GM23338 (cell line): ENCODE data around the gene IL23R. TPM values are rescaled to one million over a fixed set of nuclear protein-coding genes. Genes with fewer than 3 reads are reported as not detected.

Experiments used
- ATAC-seq: fragments of 200-7000 bp; cut with Tn5 transposase; 3 replicates; pipeline ENCODE4 v1.9.1; 2020
- DNase-seq: peaks from one replicate; pipeline ENCODE4 v3.0.0-alpha.2; 2015; ENCODE audit warnings: low spot score
- H2AFZ ChIP-seq: fragments of 200-600 bp; sonication (generic); 2 replicates; pipeline ENCODE4 v1.8.0; 2016; ENCODE audit warnings: antibody characterized with exemption, mild to moderate bottlenecking, moderate library complexity
- H3F3A ChIP-seq: fragments of 200-600 bp; sonication (generic); replicated peaks from 2 replicates; pipeline ENCODE4 v1.8.0; 2017; ENCODE audit warnings: antibody characterized with exemption, mixed run types, low read depth
- H3K27ac ChIP-seq: fragments of 200-600 bp; sonication (generic); 2 replicates; pipeline ENCODE4 v1.6.1; 2016; ENCODE audit warnings: low read depth
- H3K27me3 ChIP-seq: fragments of 200-600 bp; sonication (generic); 2 replicates; pipeline ENCODE4 v1.8.0; 2016; ENCODE audit warnings: mild to moderate bottlenecking, mixed run types, moderate library complexity; ENCODE audit not compliant: insufficient read depth
- H3K36me3 ChIP-seq: fragments of 200-600 bp; sonication (generic); 2 replicates; pipeline ENCODE4 v1.8.0; 2016; ENCODE audit warnings: mild to moderate bottlenecking; ENCODE audit not compliant: insufficient read depth
- H3K4me1 ChIP-seq: fragments of 200-600 bp; sonication (generic); 2 replicates; pipeline ENCODE4 v1.8.0; 2016; ENCODE audit warnings: mild to moderate bottlenecking, moderate library complexity; ENCODE audit not compliant: insufficient read depth
- H3K4me2 ChIP-seq: fragments of 200-600 bp; sonication (generic); 2 replicates; pipeline ENCODE4 v1.7.1; 2017; ENCODE audit warnings: mixed run types
- H3K4me3 ChIP-seq: fragments of 200-600 bp; sonication (generic); 2 replicates; pipeline ENCODE4 v1.6.1; 2016; ENCODE audit warnings: mixed run types
- H3K79me2 ChIP-seq: fragments of 200-600 bp; sonication (generic); replicated peaks from 2 replicates; pipeline ENCODE4 v1.8.0; 2017; ENCODE audit warnings: mild to moderate bottlenecking; ENCODE audit not compliant: insufficient read depth
- H3K9me2 ChIP-seq: fragments of 200-600 bp; sonication (generic); 2 replicates; pipeline ENCODE4 v1.8.0; 2017; ENCODE audit not compliant: insufficient read depth
- H4K20me1 ChIP-seq: fragments of 200-600 bp; sonication (generic); replicated peaks from 2 replicates; pipeline ENCODE4 v1.8.0; 2017; ENCODE audit warnings: mild to moderate bottlenecking; ENCODE audit not compliant: insufficient read depth
- H3K27ac Mint-ChIP-seq: 2 replicates; pipeline ENCODE4 v1.8.0; 2020; ENCODE audit warnings: inconsistent platforms, mild to moderate bottlenecking, moderate library complexity, mixed read lengths
- H3K27me3 Mint-ChIP-seq: 3 replicates; pipeline ENCODE4 v1.8.0; 2022; ENCODE audit warnings: low read depth, mild to moderate bottlenecking, moderate library complexity, mixed read lengths, inconsistent platforms; ENCODE audit not compliant: insufficient read depth, poor library complexity
- H3K36me3 Mint-ChIP-seq: 3 replicates; pipeline ENCODE4 v1.8.0; 2021; ENCODE audit warnings: low read depth, mild to moderate bottlenecking, inconsistent platforms, moderate library complexity, mixed read lengths
- H3K4me1 Mint-ChIP-seq: 3 replicates; pipeline ENCODE4 v1.8.0; 2020; ENCODE audit warnings: mild to moderate bottlenecking, inconsistent platforms, mixed read lengths
- H3K4me3 Mint-ChIP-seq: 3 replicates; pipeline ENCODE4 v1.8.0; 2021; ENCODE audit warnings: moderate library complexity, mild to moderate bottlenecking, inconsistent platforms, mixed read lengths
- H3K9me3 Mint-ChIP-seq: 3 replicates; pipeline ENCODE4 v1.8.0; 2020; ENCODE audit warnings: moderate library complexity, mild to moderate bottlenecking, inconsistent platforms, mixed read lengths
- CREB1 ChIP-seq: fragments of 250-450 bp; sonication (Bioruptor Pico); IDR thresholded peaks from 2 replicates; pipeline ENCODE4 v1.5.0; 2020; ENCODE audit warnings: low read depth, mild to moderate bottlenecking, moderate library complexity
- EZH2 ChIP-seq: fragments of 200-600 bp; sonication (generic); IDR thresholded peaks from one replicate; pipeline ENCODE4 v1.8.0; 2017; ENCODE audit warnings: antibody characterized with exemption, mild to moderate bottlenecking, low read depth; ENCODE audit not compliant: unreplicated experiment
- EZH2phosphoT487 ChIP-seq: fragments of 200-600 bp; sonication (generic); IDR thresholded peaks from one replicate; pipeline ENCODE4 v1.8.1; 2018; ENCODE audit warnings: antibody characterized with exemption; ENCODE audit not compliant: unreplicated experiment
- JUNB ChIP-seq: IDR thresholded peaks from one replicate; pipeline ENCODE4 v1.6.1; 2016; ENCODE audit warnings: antibody characterized with exemption; ENCODE audit not compliant: unreplicated experiment
- NANOG ChIP-seq: IDR thresholded peaks from 2 replicates; pipeline ENCODE4 v1.6.1; 2016; ENCODE audit warnings: antibody characterized with exemption, borderline replicate concordance
- ZNF331 ChIP-seq: fragments of 250-450 bp; sonication (Bioruptor Pico); IDR thresholded peaks from 2 replicates; pipeline ENCODE4 v1.5.0; 2020; ENCODE audit warnings: low read depth, mild to moderate bottlenecking, moderate library complexity
- polyA plus RNA-seq: library from polyadenylated mRNA; unstranded; fragments of >200 nt; fragmentation: Nextera tagmentation; extraction: Ambion mirVana; gene quantifications from 2 replicates; pipeline ENCODE4 v1.2.1, GENCODE V29; 2016
- total RNA-seq: library from RNA; depleted of rRNA; stranded (reverse); fragments of >200 nt; shearing (Covaris generic); gene quantifications from 2 replicates; pipeline ENCODE4 v1.2.3, GENCODE V29; 2014
- TF ChIP-seq, protein P1 (sequence below): fragments of 250-450 bp; sonication (Bioruptor Pico); IDR thresholded peaks from 2 replicates; pipeline ENCODE4 v1.5.0; 2020; ENCODE audit warnings: mild to moderate bottlenecking, moderate library complexity
- TF ChIP-seq, protein P2 (sequence below): IDR thresholded peaks from 2 replicates; pipeline ENCODE4 v1.6.1; 2016; ENCODE audit warnings: antibody characterized with exemption

Gene IL23R
- total and polyA plus RNA-seq, 2 experiments from 2014 or later: not detected

DNA sequence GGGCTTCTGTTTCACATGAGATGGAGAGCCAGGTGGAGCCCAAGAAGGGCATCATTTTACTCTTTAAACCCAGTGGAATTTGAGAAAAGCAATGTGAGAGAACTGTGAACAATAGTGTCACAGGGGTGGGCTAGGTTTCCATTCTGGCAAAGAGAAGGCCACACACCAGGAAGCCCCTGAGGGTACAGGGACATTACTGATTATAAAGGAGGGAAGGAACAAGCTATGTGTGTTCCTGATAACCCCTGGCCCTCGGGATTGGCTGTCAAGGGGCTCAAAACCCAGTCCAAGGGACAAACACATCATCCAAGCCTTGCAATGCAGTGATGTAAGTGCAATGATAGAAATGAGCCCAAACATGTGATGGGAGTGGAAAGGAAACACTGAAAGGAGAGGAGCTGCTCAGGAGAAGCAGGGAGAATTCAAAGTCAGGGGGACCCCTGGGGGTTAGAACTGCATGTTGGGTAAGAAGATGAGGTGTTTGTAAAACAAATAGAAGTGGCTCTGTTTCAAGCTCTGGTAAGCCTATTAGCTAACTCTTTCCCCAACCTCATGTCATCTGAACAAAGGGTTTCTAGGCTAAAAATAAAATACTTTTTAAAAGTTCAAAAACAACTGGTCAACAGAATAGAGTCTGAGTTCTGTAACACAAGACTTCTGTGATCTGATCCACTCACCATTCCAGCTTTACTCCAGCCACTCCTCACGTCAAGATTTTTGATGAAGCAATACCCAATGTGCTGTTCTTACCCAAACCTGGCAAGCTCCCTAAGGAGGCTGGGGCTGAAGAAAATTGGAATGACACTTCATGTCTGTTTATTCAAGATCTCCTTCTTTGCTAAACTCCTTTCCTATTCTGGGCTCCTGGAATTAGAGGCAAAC lies 90.3 kb downstream of the IL23R start:
- Histone ChIP-seq H3K4me3 (no peak overlapping the region), H3K79me2 (no peaks in the 10 kb centered on the region), H4K20me1 (no peaks in the 10 kb centered on the region), H3K9me2 (no peaks in the 10 kb centered on the region), H3F3A (no peaks in the 10 kb centered on the region), H3K27me3 (no peaks in the 10 kb centered on the region), H2AFZ (peak overlapping the region; percentile 93), H3K4me2 (0 out of 2 replicates have a peak overlapping the region, but pooled peaks have one; percentile 37), H3K36me3 (peaks cover 12% of the 10 kb centered on the region; the same call in 1 of the 2 replicates), H3K4me1 (peaks cover 45% of the 10 kb centered on the region), H3K27ac (no peak overlapping the region)
- Mint-ChIP-seq H3K27ac (no peak overlapping the region), H3K4me3 (no peak overlapping the region), H3K27me3 (no peaks in the 10 kb centered on the region), H3K4me1 (peaks cover 34% of the 10 kb centered on the region), H3K36me3 (peaks cover 14% of the 10 kb centered on the region), H3K9me3 (peaks cover 22% of the 10 kb centered on the region)
- no peak for DNase-seq
- peak; percentile 42; the same call in 2 of the 3 replicates for ATAC-seq
- TF ChIP-seq JUNB (no peak), CREB1 (CRISPR knock-in tag) (no peak), NANOG (no peak), EZH2 (no peak), ZNF331 (no peak), EZH2phosphoT487 (no peak)
- TF ChIP-seq, protein P1, sequence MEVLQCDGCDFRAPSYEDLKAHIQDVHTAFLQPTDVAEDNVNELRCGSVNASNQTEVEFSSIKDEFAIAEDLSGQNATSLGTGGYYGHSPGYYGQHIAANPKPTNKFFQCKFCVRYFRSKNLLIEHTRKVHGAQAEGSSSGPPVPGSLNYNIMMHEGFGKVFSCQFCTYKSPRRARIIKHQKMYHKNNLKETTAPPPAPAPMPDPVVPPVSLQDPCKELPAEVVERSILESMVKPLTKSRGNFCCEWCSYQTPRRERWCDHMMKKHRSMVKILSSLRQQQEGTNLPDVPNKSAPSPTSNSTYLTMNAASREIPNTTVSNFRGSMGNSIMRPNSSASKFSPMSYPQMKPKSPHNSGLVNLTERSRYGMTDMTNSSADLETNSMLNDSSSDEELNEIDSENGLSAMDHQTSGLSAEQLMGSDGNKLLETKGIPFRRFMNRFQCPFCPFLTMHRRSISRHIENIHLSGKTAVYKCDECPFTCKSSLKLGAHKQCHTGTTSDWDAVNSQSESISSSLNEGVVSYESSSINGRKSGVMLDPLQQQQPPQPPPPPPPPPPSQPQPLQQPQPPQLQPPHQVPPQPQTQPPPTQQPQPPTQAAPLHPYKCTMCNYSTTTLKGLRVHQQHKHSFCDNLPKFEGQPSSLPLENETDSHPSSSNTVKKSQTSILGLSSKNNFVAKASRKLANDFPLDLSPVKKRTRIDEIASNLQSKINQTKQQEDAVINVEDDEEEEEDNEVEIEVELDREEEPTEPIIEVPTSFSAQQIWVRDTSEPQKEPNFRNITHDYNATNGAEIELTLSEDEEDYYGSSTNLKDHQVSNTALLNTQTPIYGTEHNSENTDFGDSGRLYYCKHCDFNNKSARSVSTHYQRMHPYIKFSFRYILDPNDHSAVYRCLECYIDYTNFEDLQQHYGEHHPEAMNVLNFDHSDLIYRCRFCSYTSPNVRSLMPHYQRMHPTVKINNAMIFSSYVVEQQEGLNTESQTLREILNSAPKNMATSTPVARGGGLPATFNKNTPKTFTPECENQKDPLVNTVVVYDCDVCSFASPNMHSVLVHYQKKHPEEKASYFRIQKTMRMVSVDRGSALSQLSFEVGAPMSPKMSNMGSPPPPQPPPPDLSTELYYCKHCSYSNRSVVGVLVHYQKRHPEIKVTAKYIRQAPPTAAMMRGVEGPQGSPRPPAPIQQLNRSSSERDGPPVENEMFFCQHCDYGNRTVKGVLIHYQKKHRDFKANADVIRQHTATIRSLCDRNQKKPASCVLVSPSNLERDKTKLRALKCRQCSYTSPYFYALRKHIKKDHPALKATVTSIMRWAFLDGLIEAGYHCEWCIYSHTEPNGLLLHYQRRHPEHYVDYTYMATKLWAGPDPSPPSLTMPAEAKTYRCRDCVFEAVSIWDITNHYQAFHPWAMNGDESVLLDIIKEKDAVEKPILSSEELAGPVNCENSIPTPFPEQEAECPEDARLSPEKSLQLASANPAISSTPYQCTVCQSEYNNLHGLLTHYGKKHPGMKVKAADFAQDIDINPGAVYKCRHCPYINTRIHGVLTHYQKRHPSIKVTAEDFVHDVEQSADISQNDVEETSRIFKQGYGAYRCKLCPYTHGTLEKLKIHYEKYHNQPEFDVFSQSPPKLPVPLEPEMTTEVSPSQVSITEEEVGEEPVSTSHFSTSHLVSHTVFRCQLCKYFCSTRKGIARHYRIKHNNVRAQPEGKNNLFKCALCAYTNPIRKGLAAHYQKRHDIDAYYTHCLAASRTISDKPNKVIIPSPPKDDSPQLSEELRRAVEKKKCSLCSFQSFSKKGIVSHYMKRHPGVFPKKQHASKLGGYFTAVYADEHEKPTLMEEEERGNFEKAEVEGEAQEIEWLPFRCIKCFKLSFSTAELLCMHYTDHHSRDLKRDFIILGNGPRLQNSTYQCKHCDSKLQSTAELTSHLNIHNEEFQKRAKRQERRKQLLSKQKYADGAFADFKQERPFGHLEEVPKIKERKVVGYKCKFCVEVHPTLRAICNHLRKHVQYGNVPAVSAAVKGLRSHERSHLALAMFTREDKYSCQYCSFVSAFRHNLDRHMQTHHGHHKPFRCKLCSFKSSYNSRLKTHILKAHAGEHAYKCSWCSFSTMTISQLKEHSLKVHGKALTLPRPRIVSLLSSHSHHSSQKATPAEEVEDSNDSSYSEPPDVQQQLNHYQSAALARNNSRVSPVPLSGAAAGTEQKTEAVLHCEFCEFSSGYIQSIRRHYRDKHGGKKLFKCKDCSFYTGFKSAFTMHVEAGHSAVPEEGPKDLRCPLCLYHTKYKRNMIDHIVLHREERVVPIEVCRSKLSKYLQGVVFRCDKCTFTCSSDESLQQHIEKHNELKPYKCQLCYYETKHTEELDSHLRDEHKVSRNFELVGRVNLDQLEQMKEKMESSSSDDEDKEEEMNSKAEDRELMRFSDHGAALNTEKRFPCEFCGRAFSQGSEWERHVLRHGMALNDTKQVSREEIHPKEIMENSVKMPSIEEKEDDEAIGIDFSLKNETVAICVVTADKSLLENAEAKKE (CRISPR knock-in tag): no peak
- TF ChIP-seq, protein P2, sequence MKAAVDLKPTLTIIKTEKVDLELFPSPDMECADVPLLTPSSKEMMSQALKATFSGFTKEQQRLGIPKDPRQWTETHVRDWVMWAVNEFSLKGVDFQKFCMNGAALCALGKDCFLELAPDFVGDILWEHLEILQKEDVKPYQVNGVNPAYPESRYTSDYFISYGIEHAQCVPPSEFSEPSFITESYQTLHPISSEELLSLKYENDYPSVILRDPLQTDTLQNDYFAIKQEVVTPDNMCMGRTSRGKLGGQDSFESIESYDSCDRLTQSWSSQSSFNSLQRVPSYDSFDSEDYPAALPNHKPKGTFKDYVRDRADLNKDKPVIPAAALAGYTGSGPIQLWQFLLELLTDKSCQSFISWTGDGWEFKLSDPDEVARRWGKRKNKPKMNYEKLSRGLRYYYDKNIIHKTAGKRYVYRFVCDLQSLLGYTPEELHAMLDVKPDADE: no peak
